ENCODE data around the gene METTL8.

The METTL8 gene

GRCh38 chr2:171411791-171412483 lies 21.9 kb downstream of the METTL8 start:
- no peak overlapping the region for H3K4me3 ChIP-seq (ENCODE audit: low read depth, low read length)
- no peak for DNase-seq (ENCODE audit: low read depth)
- no peak for TF ChIP-seq CTCF (IDR thresholded peaks at IDR 0.05; ENCODE audit: insufficient read depth, low read depth, low read length, missing control alignments)

- H3K4me3 ChIP-seq (ENCODE audit: low read depth, low read length), result no peak overlapping the region
- TF ChIP-seq CTCF (IDR thresholded peaks at IDR 0.05; ENCODE audit: insufficient read depth, low read depth, low read length, missing control alignments), result no peak
- no peak for DNase-seq (ENCODE audit: low read depth)
These were observed 22.6 kb downstream of the METTL8 start for GRCh38 chr2:171411214-171411613.

GRCh38 chr2:171410624-171411023 lies 23.2 kb downstream of the METTL8 start:
- H3K4me3 ChIP-seq (ENCODE audit: low read depth, low read length), result no peak overlapping the region
- no peak for TF ChIP-seq CTCF (IDR thresholded peaks at IDR 0.05; ENCODE audit: insufficient read depth, low read depth, low read length, missing control alignments)
- no peak for DNase-seq (ENCODE audit: low read depth)

GRCh38 chr2:171410101-171410500 lies 23.7 kb downstream of the METTL8 start:
- TF ChIP-seq CTCF (IDR thresholded peaks at IDR 0.05; ENCODE audit: insufficient read depth, low read depth, low read length, missing control alignments), result no peak
- no peak for DNase-seq (ENCODE audit: low read depth)
- no peak overlapping the region for H3K4me3 ChIP-seq (ENCODE audit: low read depth, low read length)

GRCh38 chr2:171409436-171409971 lies 24.3 kb downstream of the METTL8 start:
- no peak overlapping the region for H3K4me3 ChIP-seq (ENCODE audit: low read depth, low read length)
- TF ChIP-seq CTCF (IDR thresholded peaks at IDR 0.05; ENCODE audit: insufficient read depth, low read depth, low read length, missing control alignments), result no peak
- DNase-seq (ENCODE audit: low read depth), result no peak

GRCh38 chr2:171407676-171408044 lies 26.1 kb downstream of the METTL8 start:
- H3K4me3 ChIP-seq (ENCODE audit: low read depth, low read length), result no peak overlapping the region; the same call in 1 of the 2 replicates
- no peak for DNase-seq (ENCODE audit: low read depth)
- no peak for TF ChIP-seq CTCF (IDR thresholded peaks at IDR 0.05; ENCODE audit: insufficient read depth, low read depth, low read length, missing control alignments)

Data from GM12865 (cell line).